Measurements from ENCODE around the gene NFAT5.
"Not testable (repeated sequence)": the region's sequence is repeated elsewhere in the genome, so short reads cannot be mapped to it uniquely, and the experiment has no call there.

Gene NFAT5

GRCh38 chr16:69707920-69708683, 142.3 kb downstream of the NFAT5 start:
- DNase-seq (ENCODE audit: low spot score), result no peak

GRCh38 chr16:69709456-69710084, 143.8 kb downstream of the NFAT5 start:
- peak; percentile 66 for DNase-seq (ENCODE audit: low spot score)

GRCh38 chr16:69711115-69711740, 145.5 kb downstream of the NFAT5 start:
- DNase-seq (ENCODE audit: low spot score), result peak; percentile 45

GRCh38 chr16:69712277-69712676, 146.5 kb downstream of the NFAT5 start:
- no peak for DNase-seq (ENCODE audit: low spot score)

GRCh38 chr16:69712914-69713581, 147.3 kb downstream of the NFAT5 start:
- DNase-seq (ENCODE audit: low spot score), result no peak

GRCh38 chr16:69717066-69717465, 151.3 kb downstream of the NFAT5 start:
- no peak for DNase-seq (ENCODE audit: low spot score)

- no peak for DNase-seq (ENCODE audit: low spot score)
Observed at GRCh38 chr16:69718111-69718764, 152.5 kb downstream of the NFAT5 start.

- no peak for DNase-seq (ENCODE audit: low spot score)
Observed at GRCh38 chr16:69720822-69721430, 155.2 kb downstream of the NFAT5 start.

GRCh38 chr16:69721441-69721957, 155.7 kb downstream of the NFAT5 start:
- DNase-seq (ENCODE audit: low spot score), result no peak

GRCh38 chr16:69724414-69724873, 158.7 kb downstream of the NFAT5 start:
- DNase-seq (ENCODE audit: low spot score), result no peak

- DNase-seq (ENCODE audit: low spot score), result no peak
Observed at GRCh38 chr16:69724981-69725479, 159.3 kb downstream of the NFAT5 start.

- DNase-seq (ENCODE audit: low spot score), result no peak
Observed at GRCh38 chr16:69725480-69726312, 159.9 kb downstream of the NFAT5 start.

- DNase-seq (ENCODE audit: low spot score), result peak; percentile 95
Observed at GRCh38 chr16:69726313-69727060, 160.7 kb downstream of the NFAT5 start, which contains the start of gene NQO1. TSS of gene NQO1 (minus strand) at chr16:69726560. CDS start at chr16:69726439, 121 bp downstream.

GRCh38 chr16:69727916-69728270, 162.1 kb downstream of the NFAT5 start:
- no peak for DNase-seq (ENCODE audit: low spot score)

GRCh38 chr16:69729030-69729429, 163.3 kb downstream of the NFAT5 start:
- not testable (repeated sequence) for DNase-seq (ENCODE audit: low spot score)

- not testable (repeated sequence) for DNase-seq (ENCODE audit: low spot score)
Observed at GRCh38 chr16:69731280-69731679, 165.5 kb downstream of the NFAT5 start.

GRCh38 chr16:69732101-69732500, 166.3 kb downstream of the NFAT5 start:
- DNase-seq (ENCODE audit: low spot score), result no peak

- DNase-seq (ENCODE audit: low spot score), result no peak
Observed at GRCh38 chr16:69741519-69741918, 175.8 kb downstream of the NFAT5 start.

Measured in iPS-NIHi11 (cell line).